Epidermal melanocyte (primary cell): Measurements from ENCODE around the gene SNAPC2.
"Not testable (repeated sequence)": the region's sequence is repeated elsewhere in the genome, so short reads cannot be mapped to it uniquely, and the experiment has no call there.

Experiments
- DNase-seq: peaks from one replicate; pipeline ENCODE4 v3.0.0; 2011; ENCODE audit warnings: low spot score; ENCODE audit not compliant: insufficient read length

The SNAPC2 gene

GRCh38 chr19:7908742-7909461, 11.2 kb upstream of the SNAPC2 start:
- DNase-seq = no peak

DNA sequence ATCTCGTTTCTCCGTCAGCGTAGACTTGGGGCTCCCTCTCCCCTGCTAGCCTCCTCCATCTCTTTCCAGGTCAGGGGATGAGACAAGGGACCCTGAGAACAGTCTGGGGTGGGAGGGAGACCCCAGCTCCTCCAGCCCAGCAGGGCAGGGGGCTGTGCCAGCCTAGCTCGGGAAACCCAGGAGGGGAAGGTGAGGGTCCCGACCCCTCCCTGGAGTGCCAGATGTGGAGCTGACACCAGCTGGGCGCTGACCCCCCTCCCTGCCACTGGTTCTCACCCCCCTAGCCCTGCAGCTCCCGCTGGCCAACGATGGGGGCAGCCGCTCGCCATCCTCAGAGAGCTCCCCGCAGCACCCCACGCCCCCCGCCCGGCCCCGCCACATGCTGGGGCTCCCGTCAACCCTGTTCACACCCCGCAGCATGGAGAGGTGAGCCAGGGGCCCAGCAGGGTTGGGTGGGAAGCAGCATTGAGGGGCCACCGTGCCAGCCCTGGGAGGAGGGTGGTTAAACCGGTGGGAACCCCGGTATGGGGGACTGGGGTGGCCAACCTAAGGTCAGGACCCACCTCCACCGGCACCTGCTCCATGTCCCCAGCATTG, 10.6 kb upstream of the SNAPC2 start:
- no peak for DNase-seq

- no peak for DNase-seq
Measured at GRCh38 chr19:7910321-7911161, 9.6 kb upstream of the SNAPC2 start.

- no peak for DNase-seq
Measured at GRCh38 chr19:7911508-7912143, 8.5 kb upstream of the SNAPC2 start.

GRCh38 chr19:7912144-7912696, 7.9 kb upstream of the SNAPC2 start:
- DNase-seq = no peak

DNA sequence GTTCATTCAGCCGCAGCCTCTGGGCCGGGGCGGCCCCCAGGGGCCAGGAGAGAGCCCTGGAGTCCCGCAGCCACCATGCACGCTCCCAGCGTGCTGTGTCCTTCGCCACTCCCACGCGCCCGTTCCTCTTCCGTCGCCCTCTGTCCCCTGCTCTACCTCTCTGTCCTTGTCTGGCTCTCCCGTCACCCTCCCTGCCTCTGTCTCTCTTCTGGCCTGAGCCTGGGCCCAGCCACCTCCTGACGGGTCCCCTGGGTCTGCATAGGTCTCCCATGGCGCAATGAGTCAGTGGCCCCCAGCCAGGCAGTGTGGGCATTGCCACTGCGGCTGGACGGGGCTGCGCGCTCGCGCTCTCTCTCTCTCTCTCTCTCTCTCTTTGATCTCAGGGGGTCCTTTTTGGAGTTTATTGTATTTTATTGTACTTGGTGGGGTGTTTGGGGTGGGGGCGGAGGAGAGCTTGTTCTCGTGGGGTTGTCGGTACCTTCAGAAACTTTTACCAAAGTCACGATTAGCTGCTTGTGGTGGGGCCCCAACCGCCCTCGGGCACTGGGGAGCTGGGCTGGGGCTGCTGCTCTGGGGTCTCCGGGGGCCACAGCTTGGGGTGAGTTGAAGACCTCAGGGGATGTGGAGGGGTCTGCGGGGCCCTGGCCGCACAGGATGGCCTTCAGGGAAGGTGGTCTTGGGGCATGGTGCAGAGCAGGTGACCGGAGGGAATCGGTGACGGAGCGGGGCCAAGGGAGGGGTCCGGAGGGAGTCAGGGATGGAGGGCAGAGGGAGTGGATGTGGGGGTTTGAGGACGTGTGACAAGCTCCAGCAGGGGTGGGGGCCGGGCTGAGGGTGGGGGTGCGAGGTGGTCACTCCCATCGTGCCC, 7.2 kb upstream of the SNAPC2 start:
- no peak for DNase-seq

DNA sequence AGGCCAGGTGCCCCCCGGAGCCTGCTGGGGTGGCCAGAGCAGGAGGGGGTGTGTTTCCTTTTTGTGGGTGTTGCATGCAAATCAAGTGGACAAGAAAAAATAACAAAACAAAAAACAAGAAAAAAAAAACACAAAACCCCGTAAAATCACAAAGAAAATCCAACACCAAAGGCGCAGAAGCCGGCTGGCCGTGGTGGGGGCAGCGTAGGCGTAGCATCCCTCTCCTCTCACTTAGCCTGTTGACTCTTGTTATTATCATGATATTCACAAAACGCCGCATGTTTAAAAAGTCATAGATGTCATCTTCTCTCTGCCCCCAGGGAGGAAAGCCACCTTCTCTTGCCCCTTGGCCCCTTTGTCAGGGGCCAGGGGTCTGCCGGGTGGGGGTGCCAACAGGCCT, 6.5 kb upstream of the SNAPC2 start:
- DNase-seq = no peak

- no peak for DNase-seq
Measured at GRCh38 chr19:7914099-7914498, 6.0 kb upstream of the SNAPC2 start.

DNA sequence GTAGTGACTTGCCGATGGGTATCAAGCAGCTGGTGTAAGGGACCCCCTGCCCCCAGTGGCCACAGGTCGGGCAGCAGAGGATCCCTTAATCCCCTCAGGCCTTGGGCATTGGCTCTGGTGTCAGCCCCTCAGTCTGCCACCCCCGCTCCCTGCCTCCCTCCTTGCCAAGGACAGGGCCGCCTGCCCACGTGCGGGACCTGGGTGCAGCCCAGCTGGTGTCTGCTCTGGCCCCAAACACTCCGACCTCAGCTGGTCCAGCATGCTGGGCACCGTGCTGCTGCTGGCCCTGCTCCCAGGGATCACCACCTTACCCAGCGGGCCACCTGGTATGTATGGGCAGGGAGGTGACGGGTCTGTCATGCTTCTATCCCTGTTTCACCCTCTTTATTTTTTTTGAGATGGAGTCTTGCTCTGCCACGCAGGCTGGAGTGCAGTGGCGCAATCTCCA, 5.5 kb upstream of the SNAPC2 start, which contains the start of gene TGFBR3L:
Gene TGFBR3L, plus strand, starts transcription at position 233 of the 448 bp plus-strand sequence.
- DNase-seq = no peak

DNA sequence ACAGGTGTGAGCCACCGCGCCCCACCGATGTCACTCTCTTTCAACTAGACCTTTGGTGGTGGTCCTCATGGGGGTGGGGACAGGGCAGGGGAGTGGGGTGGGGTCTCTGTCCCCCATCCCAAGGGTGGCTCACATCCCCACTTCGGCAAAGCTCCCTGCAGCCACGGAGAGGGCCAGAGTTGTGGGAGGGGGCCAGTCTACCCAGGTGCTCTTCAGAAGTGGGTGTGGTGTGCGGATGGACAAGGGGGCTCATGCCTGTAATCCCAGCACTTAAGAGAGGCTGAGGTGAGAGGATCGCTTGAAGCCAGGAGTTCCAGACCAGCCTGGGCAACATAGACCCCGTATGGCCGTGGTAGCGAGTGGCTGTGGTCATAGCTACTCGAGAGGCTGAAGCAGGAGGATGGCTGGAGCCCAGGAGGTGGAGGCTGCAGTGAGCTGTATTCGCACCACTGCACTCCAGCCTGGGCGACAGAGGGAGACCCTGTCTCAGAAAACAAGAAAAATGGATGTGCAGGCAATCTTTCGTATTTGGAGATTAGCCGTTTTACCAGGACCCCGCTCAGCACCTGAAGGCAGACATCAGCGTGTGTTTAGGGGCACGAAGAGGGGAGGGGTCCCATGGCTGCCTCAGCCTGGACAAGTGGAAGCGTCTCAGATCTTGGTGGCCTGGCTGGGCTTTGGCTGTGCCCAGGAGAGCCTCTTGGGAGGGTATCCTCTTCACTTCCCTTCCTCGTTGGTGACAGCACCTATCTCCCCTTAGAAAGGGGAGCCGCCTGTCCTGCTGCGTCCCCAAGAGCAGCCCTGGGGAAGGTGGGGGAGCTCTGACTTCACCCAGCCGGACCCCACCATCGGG, 4.7 kb upstream of the SNAPC2 start:
- no peak for DNase-seq

GRCh38 chr19:7916103-7916954, 3.8 kb upstream of the SNAPC2 start:
- no peak for DNase-seq

GRCh38 chr19:7916955-7917266, 3.2 kb upstream of the SNAPC2 start:
- DNase-seq = no peak

DNA sequence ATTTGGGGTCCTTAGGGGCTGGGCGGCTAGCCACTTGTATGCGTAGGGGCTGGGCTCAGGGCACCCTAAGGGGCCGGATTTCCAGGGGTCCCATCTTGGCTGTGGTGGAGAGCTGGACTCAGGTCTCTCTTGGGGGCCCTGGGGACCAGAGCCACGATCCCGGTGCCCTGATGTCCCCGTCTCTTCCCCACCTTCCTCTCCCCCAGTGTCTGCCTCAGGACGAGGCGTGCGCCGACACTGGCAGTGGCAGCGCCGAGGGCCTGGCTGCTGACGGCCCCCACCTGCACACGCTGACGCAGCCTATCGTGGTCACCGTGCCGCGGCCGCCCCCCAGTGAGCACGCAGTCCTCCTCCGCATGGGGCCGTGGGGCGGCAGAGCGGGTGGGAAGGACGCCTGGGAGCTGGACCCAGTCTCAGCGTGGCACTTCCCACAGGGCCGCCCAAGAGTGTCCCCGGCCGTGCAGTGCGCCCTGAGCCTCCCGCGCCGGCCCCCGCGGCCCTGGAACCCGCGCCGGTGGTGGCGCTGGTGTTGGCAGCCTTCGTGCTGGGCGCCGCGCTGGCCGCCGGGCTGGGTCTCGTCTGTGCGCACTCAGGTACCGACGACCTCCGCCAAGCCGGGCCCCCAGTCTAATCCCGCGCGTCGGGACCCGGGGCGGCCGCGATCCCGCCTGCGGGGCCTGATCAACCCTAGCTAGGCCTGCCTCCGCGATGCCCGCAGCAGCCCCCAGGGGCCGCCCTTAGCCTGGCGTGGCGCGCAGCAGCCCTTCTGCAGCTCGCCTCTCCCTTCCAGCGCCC, 2.7 kb upstream of the SNAPC2 start:
- DNase-seq = peak; percentile 72

DNA sequence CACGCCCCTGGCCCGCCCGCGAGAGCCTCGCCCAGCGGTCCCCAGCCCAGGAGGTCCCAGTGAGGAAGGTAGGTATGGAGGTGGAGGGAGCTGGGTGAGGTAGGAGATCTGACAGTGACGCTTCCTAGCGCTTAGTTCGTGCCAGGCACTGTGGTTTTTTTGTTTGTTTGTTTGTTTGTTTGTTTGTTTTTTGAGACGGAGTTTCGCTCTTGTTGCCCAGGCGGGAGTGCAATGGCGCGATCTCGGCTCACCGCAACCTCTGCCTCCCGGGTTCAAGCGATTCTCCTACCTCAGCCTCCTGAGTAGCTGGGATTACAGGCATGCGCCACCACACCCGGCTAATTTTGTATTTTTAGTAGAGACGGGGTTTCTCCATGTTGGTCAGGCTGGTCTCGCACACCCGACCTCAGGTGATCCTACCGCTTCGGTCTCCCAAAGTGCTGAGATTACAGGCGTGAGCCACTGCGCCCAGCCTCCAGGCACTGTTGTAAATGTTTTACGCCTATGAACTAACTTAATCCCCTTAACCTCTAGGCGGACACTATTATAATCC, 2.0 kb upstream of the SNAPC2 start:
- not testable (repeated sequence) for DNase-seq

- no peak for DNase-seq
Measured at GRCh38 chr19:7918615-7919421, 1.3 kb upstream of the SNAPC2 start.

DNA sequence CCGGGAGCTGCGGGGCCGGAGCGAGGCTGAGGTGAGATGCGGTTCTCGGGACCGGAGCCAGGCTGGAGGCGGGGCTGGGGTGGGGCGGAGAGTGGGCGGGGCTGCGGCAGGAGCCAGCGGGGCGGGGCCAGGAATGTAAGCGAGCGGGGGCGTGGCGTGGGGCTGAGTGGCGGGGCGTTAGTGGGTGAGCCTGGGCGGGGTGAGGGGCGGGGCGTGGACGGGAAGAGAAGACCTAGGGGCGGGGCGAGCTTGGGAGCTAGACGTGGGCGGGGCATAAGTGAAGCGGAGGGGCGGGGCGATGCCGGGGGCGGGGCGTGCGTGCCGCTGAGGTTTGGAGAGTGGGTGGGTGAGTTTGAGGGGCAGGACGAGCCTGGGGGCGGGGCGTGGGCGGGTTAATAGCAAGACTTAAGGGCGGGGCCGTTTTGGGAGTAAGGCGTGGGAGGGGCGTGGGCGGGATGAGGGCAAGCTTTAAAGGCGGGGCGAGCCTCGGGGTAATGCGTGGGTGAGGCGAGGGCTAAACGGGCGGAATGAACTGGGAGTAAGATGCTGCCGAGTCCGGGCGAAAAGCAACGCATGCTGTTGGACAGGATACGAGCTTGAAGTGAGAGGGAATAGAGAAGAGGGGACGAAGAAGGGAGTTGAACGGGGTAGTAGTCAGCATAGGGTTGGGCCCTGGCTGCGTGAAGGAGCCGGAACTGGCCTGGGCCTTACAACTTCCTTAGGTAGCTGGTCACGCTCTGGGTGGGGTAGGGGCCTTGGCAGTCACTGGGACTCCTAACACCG, 572 bp downstream of the SNAPC2 start:
- DNase-seq = peak; percentile 94
